ENCODE results near the gene CACNA1F.
A peak's percentile ranks its signal among the peaks of the same experiment; 100 is the strongest.

Gene CACNA1F

GRCh38 chrX:49269767-49270248, 36.7 kb upstream of the CACNA1F start, which contains the start of gene PPP1R3F:
TSS of gene PPP1R3F (plus strand) at chrX:49269793. CDS start at chrX:49269870, 77 bp downstream.
- peaks cover 12% of the 10 kb centered on the region for H3K36me3 ChIP-seq (ENCODE audit: control insufficient read depth, insufficient read depth, low read length)
- H3K4me1 ChIP-seq (ENCODE audit: control insufficient read depth, insufficient read depth, low read length, poor library complexity, severe bottlenecking) = no peaks in the 10 kb centered on the region
- H3K27ac ChIP-seq (ENCODE audit: low read depth, low read length, severe bottlenecking) = peak within 1 kb of the TSS; percentile 96
- H3K4me3 ChIP-seq (ENCODE audit: extremely low read depth, insufficient read depth, low read length, poor library complexity, severe bottlenecking) = peak within 1 kb of the TSS; percentile 49
- 0% methylated on average over 9 to 11 of the region's 70 CpGs for WGBS, 2 experiments (ENCODE audit: insufficient coverage in 2 of 2)
- H3K9me3 ChIP-seq (ENCODE audit: control insufficient read depth, low read length) = no peaks in the 10 kb centered on the region

- Histone ChIP-seq H3K27ac (ENCODE audit: low read depth, low read length, severe bottlenecking) (peak overlapping the region; percentile 96), H3K4me1 (ENCODE audit: control insufficient read depth, insufficient read depth, low read length, poor library complexity, severe bottlenecking) (no peaks in the 10 kb centered on the region), H3K36me3 (ENCODE audit: control insufficient read depth, insufficient read depth, low read length) (peaks cover 12% of the 10 kb centered on the region), H3K4me3 (ENCODE audit: extremely low read depth, insufficient read depth, low read length, poor library complexity, severe bottlenecking) (peak overlapping the region; percentile 49), H3K9me3 (ENCODE audit: control insufficient read depth, low read length) (no peaks in the 10 kb centered on the region)
- 0% methylated on average over 24 to 38 of the region's 45 CpGs for WGBS, 2 experiments (ENCODE audit: insufficient coverage in 2 of 2)
Measured at GRCh38 chrX:49269010-49269766, 36.0 kb upstream of the CACNA1F start.

- no peaks in the 10 kb centered on the region for H3K9me3 ChIP-seq (ENCODE audit: control insufficient read depth, low read length)
- peaks cover 12% of the 10 kb centered on the region for H3K36me3 ChIP-seq (ENCODE audit: control insufficient read depth, insufficient read depth, low read length)
- peak overlapping the region; percentile 36 for H3K27ac ChIP-seq (ENCODE audit: low read depth, low read length, severe bottlenecking)
- 0% methylated on average over 3 of the region's 4 CpGs; no CpG with 5 or more reads in 1 of the 2 experiments for WGBS, 2 experiments (ENCODE audit: insufficient coverage in 2 of 2)
- no peaks in the 10 kb centered on the region for H3K4me1 ChIP-seq (ENCODE audit: control insufficient read depth, insufficient read depth, low read length, poor library complexity, severe bottlenecking)
- peak overlapping the region; percentile 49 for H3K4me3 ChIP-seq (ENCODE audit: extremely low read depth, insufficient read depth, low read length, poor library complexity, severe bottlenecking)
Measured at GRCh38 chrX:49268702-49269009, 35.5 kb upstream of the CACNA1F start.

GRCh38 chrX:49266523-49267445, 33.6 kb upstream of the CACNA1F start:
- no peak overlapping the region for H3K27ac ChIP-seq (ENCODE audit: low read depth, low read length, severe bottlenecking)
- no peaks in the 10 kb centered on the region for H3K4me1 ChIP-seq (ENCODE audit: control insufficient read depth, insufficient read depth, low read length, poor library complexity, severe bottlenecking)
- no peak overlapping the region for H3K4me3 ChIP-seq (ENCODE audit: extremely low read depth, insufficient read depth, low read length, poor library complexity, severe bottlenecking)
- no peaks in the 10 kb centered on the region for H3K9me3 ChIP-seq (ENCODE audit: control insufficient read depth, low read length)
- peaks cover 7% of the 10 kb centered on the region for H3K36me3 ChIP-seq (ENCODE audit: control insufficient read depth, insufficient read depth, low read length)
- 80 to 93% methylated on average over 1 to 3 of the region's 10 CpGs for WGBS, 2 experiments (ENCODE audit: insufficient coverage in 2 of 2)

- no peak within 1 kb of the TSS for H3K4me3 ChIP-seq (ENCODE audit: extremely low read depth, insufficient read depth, low read length, poor library complexity, severe bottlenecking)
- H3K9me3 ChIP-seq (ENCODE audit: control insufficient read depth, low read length) = no peaks in the 10 kb centered on the region
- 100% methylated on average over 5 of the region's 11 CpGs; no CpG with 5 or more reads in 1 of the 2 experiments for WGBS, 2 experiments (ENCODE audit: insufficient coverage in 2 of 2)
- H3K4me1 ChIP-seq (ENCODE audit: control insufficient read depth, insufficient read depth, low read length, poor library complexity, severe bottlenecking) = no peaks in the 10 kb centered on the region
- H3K36me3 ChIP-seq (ENCODE audit: control insufficient read depth, insufficient read depth, low read length) = no peaks in the 10 kb centered on the region
- H3K27ac ChIP-seq (ENCODE audit: low read depth, low read length, severe bottlenecking) = no peak within 1 kb of the TSS
Measured at GRCh38 chrX:49264460-49264859, 31.3 kb upstream of the CACNA1F start, which contains the start of gene FOXP3. TSS of gene FOXP3 (minus strand) at chrX:49264710. CDS start at chrX:49258505, 6,205 bp downstream.

DNA sequence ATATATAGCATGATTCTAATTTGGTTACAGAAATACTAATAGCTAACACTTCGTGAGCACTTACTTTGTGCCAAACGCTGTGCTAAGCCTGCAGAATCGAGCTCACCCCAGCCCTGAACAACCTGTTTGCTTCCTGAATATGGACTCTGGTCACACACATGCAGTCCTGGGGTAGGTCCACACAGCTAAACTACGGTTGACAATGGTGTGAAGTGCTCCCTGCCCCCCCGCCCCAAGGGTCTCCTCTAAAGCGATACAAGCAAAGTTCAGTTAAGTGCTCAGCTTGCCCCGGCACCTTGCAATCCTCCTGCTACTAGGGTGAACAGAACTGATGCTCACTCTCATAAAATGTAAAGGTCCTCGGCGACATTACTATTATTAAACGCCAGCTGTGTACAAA, 30.5 kb upstream of the CACNA1F start:
- 93 to 98% methylated on average over 5 to 7 of the region's 10 CpGs for WGBS, 2 experiments (ENCODE audit: insufficient coverage in 2 of 2)
- no peak overlapping the region for H3K4me3 ChIP-seq (ENCODE audit: extremely low read depth, insufficient read depth, low read length, poor library complexity, severe bottlenecking)
- H3K9me3 ChIP-seq (ENCODE audit: control insufficient read depth, low read length) = no peaks in the 10 kb centered on the region
- no peaks in the 10 kb centered on the region for H3K36me3 ChIP-seq (ENCODE audit: control insufficient read depth, insufficient read depth, low read length)
- H3K27ac ChIP-seq (ENCODE audit: low read depth, low read length, severe bottlenecking) = no peak overlapping the region
- no peaks in the 10 kb centered on the region for H3K4me1 ChIP-seq (ENCODE audit: control insufficient read depth, insufficient read depth, low read length, poor library complexity, severe bottlenecking)

- Histone ChIP-seq H3K36me3 (ENCODE audit: control insufficient read depth, insufficient read depth, low read length) (no peaks in the 10 kb centered on the region), H3K9me3 (ENCODE audit: control insufficient read depth, low read length) (no peaks in the 10 kb centered on the region), H3K27ac (ENCODE audit: low read depth, low read length, severe bottlenecking) (no peak overlapping the region), H3K4me1 (ENCODE audit: control insufficient read depth, insufficient read depth, low read length, poor library complexity, severe bottlenecking) (no peaks in the 10 kb centered on the region), H3K4me3 (ENCODE audit: extremely low read depth, insufficient read depth, low read length, poor library complexity, severe bottlenecking) (no peak overlapping the region)
- WGBS, 2 experiments (ENCODE audit: insufficient coverage in 2 of 2) = no CpG with 5 or more reads among the region's 1 CpG
Measured at GRCh38 chrX:49262603-49263002, 29.5 kb upstream of the CACNA1F start.

GRCh38 chrX:49260221-49260985, 27.3 kb upstream of the CACNA1F start:
- WGBS, 2 experiments (ENCODE audit: insufficient coverage in 2 of 2) = 95 to 100% methylated on average over 1 to 4 of the region's 17 CpGs

DNA sequence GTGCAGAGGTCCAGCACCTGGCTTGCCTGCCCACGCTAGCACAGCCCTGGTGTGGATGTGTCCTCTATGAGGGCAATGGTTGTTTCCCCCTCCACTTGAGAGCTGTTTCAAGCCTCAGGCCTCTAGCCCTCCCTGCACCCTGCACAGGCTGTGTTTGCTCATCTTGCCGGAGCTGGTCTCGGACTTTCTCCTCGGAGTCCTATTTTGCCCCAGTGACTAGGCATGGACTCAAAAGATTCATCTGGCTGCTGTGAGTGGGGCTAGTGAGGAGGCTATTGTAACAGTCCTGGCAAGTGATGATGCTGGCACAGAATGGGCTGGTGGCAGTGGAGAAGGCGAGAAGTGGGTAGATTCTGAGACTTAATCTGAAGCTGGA, 25.6 kb upstream of the CACNA1F start:
- H3K4me3 ChIP-seq (ENCODE audit: extremely low read depth, insufficient read depth, low read length, poor library complexity, severe bottlenecking) = no peak overlapping the region
- H3K27ac ChIP-seq (ENCODE audit: low read depth, low read length, severe bottlenecking) = no peak overlapping the region
- no peaks in the 10 kb centered on the region for H3K4me1 ChIP-seq (ENCODE audit: control insufficient read depth, insufficient read depth, low read length, poor library complexity, severe bottlenecking)
- 100% methylated on average over 1 of the region's 5 CpGs; no CpG with 5 or more reads in 1 of the 2 experiments for WGBS, 2 experiments (ENCODE audit: insufficient coverage in 2 of 2)
- no peaks in the 10 kb centered on the region for H3K36me3 ChIP-seq (ENCODE audit: control insufficient read depth, insufficient read depth, low read length)
- no peaks in the 10 kb centered on the region for H3K9me3 ChIP-seq (ENCODE audit: control insufficient read depth, low read length)

More at GRCh38 chrX:49260221-49260985, 27.3 kb upstream of the CACNA1F start:
- Histone ChIP-seq H3K4me3 (ENCODE audit: extremely low read depth, insufficient read depth, low read length, poor library complexity, severe bottlenecking) (no peak overlapping the region), H3K36me3 (ENCODE audit: control insufficient read depth, insufficient read depth, low read length) (no peaks in the 10 kb centered on the region), H3K4me1 (ENCODE audit: control insufficient read depth, insufficient read depth, low read length, poor library complexity, severe bottlenecking) (no peaks in the 10 kb centered on the region), H3K27ac (ENCODE audit: low read depth, low read length, severe bottlenecking) (no peak overlapping the region), H3K9me3 (ENCODE audit: control insufficient read depth, low read length) (no peaks in the 10 kb centered on the region)
